HEK293 (cell line): ENCODE results near the gene C1orf210.

Experiments used
- CTCF ChIA-PET: fragments of 350-600 bp; formaldehyde crosslinking; extraction: SDS; loops from one replicate; lab custom pipeline; 2021; ENCODE audit warnings: antibody characterized with exemption; lab: Yijun Ruan, JAX
- POLR2A ChIA-PET: fragments of 300-600 bp; formaldehyde crosslinking; extraction: SDS; loops from one replicate; lab custom pipeline; 2020; ENCODE audit warnings: antibody characterized with exemption, inconsistent platforms; lab: Yijun Ruan, JAX
- H3K27ac ChIP-seq: fragments of 200-500 bp; sonication (Bioruptor generic); 2 replicates; pipeline ENCODE4 v1.5.1; 2014; ENCODE audit warnings: low read depth, low read length, control low read depth, inconsistent platforms; ENCODE audit errors: extremely low read depth
- H3K36me3 ChIP-seq, 2 experiments: fragments of 200-500 bp in 1 of 2; sonication (Bioruptor generic) in 1 of 2; 1 replicate in 1 of 2; 2 replicates in 1 of 2; pipeline ENCODE4 v1.5.1; 2014 to 2017; ENCODE audit warnings: inconsistent platforms in 2 of 2, low read length in 2 of 2; ENCODE audit not compliant: control insufficient read depth in 2 of 2, insufficient read depth in 1 of 2
- H3K4me1 ChIP-seq: fragments of 200-500 bp; sonication (Bioruptor generic); 2 replicates; pipeline ENCODE4 v1.5.1; 2014; ENCODE audit warnings: mild to moderate bottlenecking, low read length, inconsistent platforms; ENCODE audit not compliant: control insufficient read depth, insufficient read depth
- H3K4me3 ChIP-seq: 2 replicates; pipeline ENCODE4 v1.5.1; 2011; ENCODE audit warnings: low read depth, mild to moderate bottlenecking, control low read depth, low read length, moderate library complexity
- H3K9me3 ChIP-seq: fragments of 200-500 bp; sonication (Bioruptor generic); 2 replicates; pipeline ENCODE4 v1.5.1; 2014; ENCODE audit warnings: low read depth, low read length, inconsistent platforms; ENCODE audit not compliant: control insufficient read depth, insufficient read depth
- BCL11A ChIP-seq: fragments of 450-650 bp; formaldehyde crosslinking; IDR thresholded peaks from 2 replicates; pipeline ENCODE4 v1.5.1; 2016; ENCODE audit warnings: low read depth, missing biosample characterization, missing genetic modification characterization
- CTCF ChIP-seq: fragments of 450-650 bp; formaldehyde crosslinking; IDR thresholded peaks from 2 replicates; pipeline ENCODE4 v1.5.1; 2016; ENCODE audit warnings: missing biosample characterization, missing genetic modification characterization
- FEZF1 ChIP-seq: fragments of 450-650 bp; formaldehyde crosslinking; IDR thresholded peaks from 2 replicates; pipeline ENCODE4 v1.5.1; 2016; ENCODE audit warnings: missing biosample characterization, missing genetic modification characterization
- GLIS2 ChIP-seq: fragments of 450-650 bp; formaldehyde crosslinking; IDR thresholded peaks from 2 replicates; pipeline ENCODE4 v1.5.1; 2016; ENCODE audit warnings: missing biosample characterization, missing genetic modification characterization
- HOXC10 ChIP-seq: sonication (generic); formaldehyde crosslinking; IDR thresholded peaks from 2 replicates; pipeline ENCODE4 v1.8.1; 2023; ENCODE audit warnings: mild to moderate bottlenecking, missing genetic modification reagents
- MZF1 ChIP-seq: fragments of 450-650 bp; formaldehyde crosslinking; IDR thresholded peaks from 2 replicates; pipeline ENCODE4 v1.5.1; 2017; ENCODE audit warnings: missing biosample characterization, missing genetic modification characterization, borderline replicate concordance
- SP2 ChIP-seq: fragments of 450-650 bp; formaldehyde crosslinking; IDR thresholded peaks from 2 replicates; pipeline ENCODE4 v1.5.1; 2016; ENCODE audit warnings: missing biosample characterization, missing genetic modification characterization
- TSHZ1 ChIP-seq: fragments of 450-650 bp; formaldehyde crosslinking; IDR thresholded peaks from 2 replicates; pipeline ENCODE4 v1.5.1; 2016; ENCODE audit warnings: missing biosample characterization, missing genetic modification characterization, borderline replicate concordance
- ZFP37 ChIP-seq: fragments of 450-650 bp; formaldehyde crosslinking; IDR thresholded peaks from 2 replicates; pipeline ENCODE4 v1.5.1; 2016; ENCODE audit warnings: missing biosample characterization, missing genetic modification characterization
- ZNF140 ChIP-seq: fragments of 450-650 bp; formaldehyde crosslinking; IDR thresholded peaks from 2 replicates; pipeline ENCODE4 v1.5.1; 2016; ENCODE audit warnings: missing biosample characterization, missing genetic modification characterization
- ZNF155 ChIP-seq: fragments of 450-650 bp; formaldehyde crosslinking; IDR thresholded peaks from 2 replicates; pipeline ENCODE4 v1.5.1; 2016; ENCODE audit warnings: missing biosample characterization, missing genetic modification characterization
- ZNF18 ChIP-seq: fragments of 450-650 bp; formaldehyde crosslinking; IDR thresholded peaks from 2 replicates; pipeline ENCODE4 v1.5.1; 2016; ENCODE audit warnings: missing biosample characterization, missing genetic modification characterization
- ZNF239 ChIP-seq: fragments of 450-650 bp; formaldehyde crosslinking; IDR thresholded peaks from 2 replicates; pipeline ENCODE4 v1.5.1; 2016; ENCODE audit warnings: missing biosample characterization, missing genetic modification characterization
- ZNF266 ChIP-seq: fragments of 450-650 bp; formaldehyde crosslinking; IDR thresholded peaks from 2 replicates; pipeline ENCODE4 v1.5.1; 2016; ENCODE audit warnings: missing biosample characterization, missing genetic modification characterization, low read depth
- ZNF341 ChIP-seq: fragments of 450-650 bp; formaldehyde crosslinking; IDR thresholded peaks from 2 replicates; pipeline ENCODE4; 2016; ENCODE audit warnings: low read depth, missing biosample characterization, missing genetic modification characterization
- ZNF366 ChIP-seq: fragments of 450-650 bp; formaldehyde crosslinking; conservative IDR thresholded peaks from 2 replicates; pipeline ENCODE4 v1.5.1; 2016; ENCODE audit warnings: missing biosample characterization, missing genetic modification characterization
- ZNF426 ChIP-seq: fragments of 450-650 bp; formaldehyde crosslinking; IDR thresholded peaks from 2 replicates; pipeline ENCODE4 v1.5.1; 2017; ENCODE audit warnings: missing biosample characterization, missing genetic modification characterization, mild to moderate bottlenecking, inconsistent platforms, moderate library complexity
- ZNF560 ChIP-seq: fragments of 450-650 bp; formaldehyde crosslinking; IDR thresholded peaks from 2 replicates; pipeline ENCODE4 v1.5.1; 2017; ENCODE audit warnings: missing biosample characterization, missing genetic modification characterization, borderline replicate concordance
- ZNF561 ChIP-seq: fragments of 450-650 bp; IDR thresholded peaks from 2 replicates; pipeline ENCODE4 v1.5.1; 2018; ENCODE audit warnings: missing biosample characterization, missing genetic modification characterization, borderline replicate concordance
- ZNF596 ChIP-seq: fragments of 450-650 bp; IDR thresholded peaks from 2 replicates; pipeline ENCODE4 v1.5.0; 2018; ENCODE audit warnings: missing biosample characterization, mild to moderate bottlenecking, missing genetic modification characterization, moderate library complexity
- ZNF621 ChIP-seq: fragments of 450-650 bp; formaldehyde crosslinking; IDR thresholded peaks from 2 replicates; pipeline ENCODE4 v1.5.1; 2017; ENCODE audit warnings: missing biosample characterization, missing genetic modification characterization
- ZNF654 ChIP-seq: fragments of 450-650 bp; formaldehyde crosslinking; IDR thresholded peaks from 2 replicates; pipeline ENCODE4 v1.5.1; 2016; ENCODE audit warnings: low read depth, missing biosample characterization, missing genetic modification characterization
- ZNF660 ChIP-seq: fragments of 450-650 bp; IDR thresholded peaks from 2 replicates; pipeline ENCODE4 v1.5.1; 2018; ENCODE audit warnings: missing biosample characterization, mild to moderate bottlenecking, missing genetic modification characterization
- ZSCAN4 ChIP-seq: fragments of 450-650 bp; formaldehyde crosslinking; IDR thresholded peaks from 2 replicates; pipeline ENCODE4 v1.5.1; 2017; ENCODE audit warnings: missing biosample characterization, missing genetic modification characterization

The C1orf210 gene

GRCh38 chr1:43238991-43239469 is 46.4 kb downstream of the C1orf210 start (continued):
- TF ChIP-seq ZNF366 (tag by site-specific recombination), result no peak

- H3K9me3 ChIP-seq, result no peaks in the 10 kb centered on the region
- H3K4me3 ChIP-seq, result no peak overlapping the region
- no peak overlapping the region for H3K27ac ChIP-seq
- no peaks in the 10 kb centered on the region for H3K4me1 ChIP-seq
- ChIA-PET POLR2A (no interaction called here), CTCF (interaction anchor here (1.0 to 2.3 kb wide), 5 partner anchors 11 to 176 kb away, joined by 3 to 21 read pairs (median 3); no protein-coding TSS in a partner anchor)
- TF ChIP-seq ZSCAN4 (tag by site-specific recombination) (no peak), ZNF660 (tag by site-specific recombination) (peak; percentile 90), SP2 (tag by site-specific recombination) (no peak), ZNF654 (tag by site-specific recombination) (peak; percentile 69), ZNF341 (tag by site-specific recombination) (no peak), ZNF18 (tag by site-specific recombination) (no peak), CTCF (peak; percentile 46; the same call in 1 of the 2 replicates), ZNF560 (tag by site-specific recombination) (no peak), ZNF426 (no peak)
- TF ChIP-seq, all 188 proteins: peak for 3
- H3K36me3 ChIP-seq, result no peaks in the 10 kb centered on the region
Observed at GRCh38 chr1:43238085-43238484, 47.3 kb downstream of the C1orf210 start.

- ChIA-PET CTCF (interaction anchor here (0.7 to 1.7 kb wide), 7 partner anchors 10 to 178 kb away, joined by 3 to 9 read pairs (median 3); no protein-coding TSS in a partner anchor), POLR2A (interaction anchor here (0.6 to 0.7 kb wide), 2 partner anchors 23 to 152 kb away, joined by 3 to 4 read pairs; no protein-coding TSS in a partner anchor)
- Histone ChIP-seq H3K9me3 (no peaks in the 10 kb centered on the region), H3K27ac (no peak overlapping the region), H3K4me1 (no peaks in the 10 kb centered on the region), H3K4me3 (no peak overlapping the region), H3K36me3 (no peaks in the 10 kb centered on the region)
- TF ChIP-seq ZNF596 (tag by site-specific recombination) (no peak), ZNF266 (no peak), BCL11A (tag by site-specific recombination) (no peak), FEZF1 (no peak), GLIS2 (tag by site-specific recombination) (no peak), ZFP37 (tag by site-specific recombination) (no peak), ZNF239 (tag by site-specific recombination) (no peak), ZNF155 (tag by site-specific recombination) (no peak), ZNF561 (tag by site-specific recombination) (no peak), ZNF621 (tag by site-specific recombination) (no peak), TSHZ1 (tag by site-specific recombination) (no peak), ZNF140 (tag by site-specific recombination) (no peak), MZF1 (tag by site-specific recombination) (no peak), HOXC10 (CRISPR knock-in tag) (no peak)
Observed at GRCh38 chr1:43237121-43237520, 48.3 kb downstream of the C1orf210 start.
